Measurements from ENCODE around the gene WWTR1.
A peak's percentile ranks its signal among the peaks of the same experiment; 100 is the strongest.

The WWTR1 gene

GRCh38 chr3:149472030-149472797 lies 185.6 kb downstream of the WWTR1 start:
- in situ Hi-C loops (cut with MboI; ENCODE audit: low pct_unique_long_range_greater_than_20kb, low sequenced_read_pairs, unreplicated experiment), result loop anchor here (10.0 kb wide), 1 partner anchor 77 kb away; no protein-coding TSS in a partner anchor
- DNase-seq (ENCODE audit: low spot score), result no peak
- TF ChIP-seq CTCF (IDR thresholded peaks at IDR 0.05; ENCODE audit: extremely low read depth, insufficient read depth, missing control alignments), result no peak

GRCh38 chr3:149470381-149470780 lies 187.4 kb downstream of the WWTR1 start:
- no peak for DNase-seq (ENCODE audit: low spot score)
- no peak for TF ChIP-seq CTCF (IDR thresholded peaks at IDR 0.05; ENCODE audit: extremely low read depth, insufficient read depth, missing control alignments)
- in situ Hi-C loops (cut with MboI; ENCODE audit: low pct_unique_long_range_greater_than_20kb, low sequenced_read_pairs, unreplicated experiment), result loop anchor here (10.0 kb wide), 1 partner anchor 76 kb away; no protein-coding TSS in a partner anchor

GRCh38 chr3:149468504-149469212 lies 189.2 kb downstream of the WWTR1 start:
- in situ Hi-C loops (cut with MboI; ENCODE audit: low pct_unique_long_range_greater_than_20kb, low sequenced_read_pairs, unreplicated experiment), result no loop called here
- peak; percentile 48 for DNase-seq (ENCODE audit: low spot score)
- no peak for TF ChIP-seq CTCF (IDR thresholded peaks at IDR 0.05; ENCODE audit: extremely low read depth, insufficient read depth, missing control alignments)

All from GM13977 (cell line).